Suprapubic skin (tissue), 4 donors: ENCODE data around the gene EYA2.

Source experiments
- CTCF ChIP-seq, 2 donors: fragments of 200-600 bp in 1 of 2; fragments of 450-650 bp in 1 of 2; sonication (generic) in 1 of 2; IDR thresholded peaks; one replicate each; pipeline ENCODE4 v1.5.1; 2016 to 2019; ENCODE audit warnings: antibody characterized with exemption in 2 of 2, mild to moderate bottlenecking in 1 of 2, moderate library complexity in 1 of 2
- EP300 ChIP-seq: sonication (generic); formaldehyde crosslinking; IDR thresholded peaks from one replicate; pipeline ENCODE4 v1.6.1; 2017; ENCODE audit warnings: antibody characterized with exemption
- POLR2A ChIP-seq, 2 donors: fragments of 450-650 bp; IDR thresholded peaks; one replicate each; pipeline ENCODE4 v1.6.1; 2017; ENCODE audit warnings: antibody characterized with exemption in 2 of 2, mild to moderate bottlenecking in 2 of 2, moderate library complexity in 2 of 2
- POLR2AphosphoS5 ChIP-seq, 3 donors: sonication (generic); formaldehyde crosslinking; IDR thresholded peaks; one replicate each; pipeline ENCODE4 v1.6.1; 2017; ENCODE audit warnings: antibody characterized with exemption in 3 of 3

DNA sequence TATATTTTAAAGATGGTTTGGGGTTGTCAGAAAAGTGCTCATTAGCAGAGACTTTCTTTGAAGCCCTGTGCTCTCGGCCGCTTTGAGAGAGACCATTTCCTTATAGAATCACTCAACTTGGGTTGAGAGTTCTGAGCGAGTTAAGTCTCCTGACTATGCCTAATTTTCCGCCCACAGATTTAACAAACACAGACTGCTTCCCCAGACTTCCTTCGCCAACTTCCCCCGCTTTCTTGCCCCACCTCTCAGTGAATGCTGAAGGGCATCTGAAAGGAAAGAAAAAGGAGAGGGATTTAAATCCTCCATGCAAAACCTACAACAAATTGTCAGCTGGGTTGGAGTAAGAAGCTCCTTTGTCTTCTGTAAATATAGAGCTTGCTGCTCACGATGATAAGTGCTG, 224.0 kb downstream of the EYA2 start:
- TF ChIP-seq CTCF (IDR thresholded peaks at IDR 0.05) (no peak), EP300 (no peak), POLR2A (IDR thresholded peaks at IDR 0.05) (no peak), POLR2AphosphoS5 (IDR thresholded peaks at IDR 0.05) (no peak)
